GM19035 (cell line): ENCODE results near the gene PROSER3.

Experiments used
- ATAC-seq: cut with Tn5 transposase; IDR thresholded peaks from one replicate; pipeline ENCODE4 v1.9.1; 2021; ENCODE audit not compliant: unreplicated experiment

PROSER3 gene

GRCh38 chr19:35757749-35758608 lies at the start of gene PROSER3:
PROSER3 (plus strand) TSS chr19:35758176; CDS start chr19:35758216, 40 bp downstream.
- ATAC-seq: peak; percentile 96

- no peak for ATAC-seq
Measured at GRCh38 chr19:35708391-35708790, 49.6 kb upstream of the PROSER3 start.

- peak; percentile 32 for ATAC-seq
Measured at GRCh38 chr19:35710784-35711723, 46.9 kb upstream of the PROSER3 start.

GRCh38 chr19:35712567-35713505 lies 45.1 kb upstream of the PROSER3 start:
- ATAC-seq: no peak

GRCh38 chr19:35713506-35713850 lies 44.5 kb upstream of the PROSER3 start:
- no peak for ATAC-seq

GRCh38 chr19:35713904-35714495 lies 44.0 kb upstream of the PROSER3 start:
- no peak for ATAC-seq

- ATAC-seq: no peak
Measured at GRCh38 chr19:35714601-35715354, 43.2 kb upstream of the PROSER3 start.

- ATAC-seq: no peak
Measured at GRCh38 chr19:35715355-35715809, 42.6 kb upstream of the PROSER3 start.

GRCh38 chr19:35715981-35716800 lies 41.8 kb upstream of the PROSER3 start:
- peak; percentile 0 for ATAC-seq

GRCh38 chr19:35716801-35717664 lies 40.9 kb upstream of the PROSER3 start:
- ATAC-seq: peak; percentile 60

GRCh38 chr19:35717665-35718344 lies 40.2 kb upstream of the PROSER3 start, which contains the start of gene KMT2B:
KMT2B (plus strand) TSS chr19:35718003; CDS start chr19:35718019, 16 bp downstream.
- ATAC-seq: peak; percentile 0

- peak; percentile 1 for ATAC-seq
Measured at GRCh38 chr19:35718345-35719041, 39.5 kb upstream of the PROSER3 start.

- no peak for ATAC-seq
Measured at GRCh38 chr19:35719402-35720162, 38.4 kb upstream of the PROSER3 start.

- ATAC-seq: no peak
Measured at GRCh38 chr19:35720163-35720524, 37.8 kb upstream of the PROSER3 start.

GRCh38 chr19:35720648-35721047 lies 37.3 kb upstream of the PROSER3 start:
- ATAC-seq: no peak

GRCh38 chr19:35721374-35721773 lies 36.6 kb upstream of the PROSER3 start:
- ATAC-seq: no peak
